NCI-H748 treated with DMSO at 0.1 percent for 48 hours (cell line): ENCODE measurements around the gene ZNF493.
A peak's percentile ranks its signal among the peaks of the same experiment; 100 is the strongest.

ENCODE experiments used
- DNase-seq: peaks from one replicate; lab custom pipeline; 2025; lab: John Stamatoyannopoulos, UW

Gene ZNF493

DNA sequence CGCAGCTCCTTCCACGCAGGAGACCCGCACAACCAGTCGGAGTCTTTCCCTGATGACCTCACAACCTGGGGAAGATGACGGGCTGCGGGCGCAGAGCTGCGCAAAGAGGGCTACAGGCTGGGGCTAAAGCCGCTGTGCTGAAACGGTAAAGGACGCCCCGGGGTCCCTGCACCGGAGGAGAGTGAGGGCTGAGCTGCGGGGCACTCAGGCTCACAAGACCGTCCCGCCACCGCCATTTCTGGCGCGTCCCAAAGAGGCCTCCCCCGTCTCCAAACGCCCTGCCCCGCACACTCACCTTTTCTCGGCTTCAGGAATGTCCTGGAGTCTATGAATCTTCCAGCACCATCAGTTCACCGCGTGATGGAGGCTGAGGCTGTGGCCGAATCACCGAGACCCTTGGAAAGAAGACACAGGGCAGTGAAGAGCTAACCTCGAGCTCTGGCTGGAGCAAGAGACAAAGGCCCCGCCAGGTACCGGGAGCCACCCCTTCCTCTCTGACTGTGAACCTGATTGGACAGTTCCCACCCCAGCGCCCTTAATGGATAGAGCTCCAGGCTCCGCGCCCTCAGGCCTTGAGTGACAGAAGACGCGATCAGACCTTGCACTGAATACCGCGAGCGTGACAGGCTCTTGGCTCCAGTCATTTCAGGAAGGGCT is 66.6 kb downstream of the ZNF493 start:
- DNase-seq = peak; percentile 7

- DNase-seq = no peak
Measured at GRCh38 chr19:21466627-21467026, 69.7 kb downstream of the ZNF493 start.

- DNase-seq = no peak
Measured at GRCh38 chr19:21468791-21469190, 71.9 kb downstream of the ZNF493 start.

DNA sequence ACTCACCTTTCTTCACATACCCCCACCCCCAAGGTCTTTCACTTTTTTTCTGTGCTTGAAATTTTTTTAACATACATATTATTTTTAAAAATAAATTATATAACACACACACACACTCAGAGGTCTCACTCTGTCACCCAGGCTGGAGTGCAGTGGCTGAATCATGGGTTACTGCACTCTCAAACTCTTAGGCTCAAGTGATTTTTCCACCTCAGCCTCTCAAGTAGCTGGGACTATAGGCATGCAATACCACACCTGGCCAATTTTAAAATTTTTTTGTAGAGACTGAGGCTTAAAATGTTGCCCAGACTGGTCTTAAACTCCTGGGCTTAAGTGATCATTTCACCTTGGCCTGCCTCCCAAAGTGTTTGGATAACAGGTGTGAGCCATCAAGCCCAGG is 75.6 kb downstream of the ZNF493 start:
- no peak for DNase-seq

DNA sequence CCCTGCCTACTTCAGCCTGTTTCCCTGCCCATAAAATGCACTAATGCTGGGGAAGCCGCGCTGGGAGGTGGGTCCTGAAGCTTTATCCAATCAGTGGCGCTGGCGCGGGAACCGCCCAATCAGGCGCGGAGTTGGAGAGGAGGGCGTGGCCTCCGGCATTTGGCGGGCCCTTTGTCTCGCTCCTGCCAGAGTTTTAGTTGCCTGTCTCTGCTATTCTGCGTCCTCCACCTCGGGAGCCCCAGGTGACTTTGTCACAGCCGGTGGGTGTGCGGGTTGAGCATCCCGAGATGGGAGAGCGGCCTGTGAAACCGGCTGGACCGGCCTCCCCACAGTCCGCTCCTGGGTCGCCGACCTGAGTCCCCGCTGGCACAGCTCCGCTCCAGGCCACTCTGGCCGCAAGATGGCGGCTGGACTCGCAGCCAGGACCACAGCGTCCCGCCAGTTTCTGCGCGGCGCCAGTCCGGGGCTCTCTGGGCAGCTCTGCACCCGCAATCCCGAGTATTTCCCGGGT is 77.8 kb downstream of the ZNF493 start:
- DNase-seq = peak; percentile 27
